Central memory CD8-positive, alpha-beta T cell (primary cell): ENCODE results near the gene PRCC.

Experiments
- ATAC-seq: fragments of 150-1000 bp; cut with Tn5 transposase; replicated peaks from 2 replicates; pipeline ENCODE4 v1.10.0; 2022; ENCODE audit warnings: mild to moderate bottlenecking, moderate FRiP score, moderate number of reproducible peaks; ENCODE audit not compliant: poor library complexity, severe bottlenecking; ENCODE audit errors: extremely low read depth
- DNase-seq, 2 donors: peaks; one replicate each; pipeline ENCODE4 v3.0.0; 2021; ENCODE audit warnings: low spot score in 2 of 2
- H3K27ac Mint-ChIP-seq: one replicate; pipeline ENCODE4 v1.8.0; 2022; ENCODE audit warnings: low read depth, mild to moderate bottlenecking, moderate library complexity, mixed read lengths
- H3K27me3 Mint-ChIP-seq: one replicate; pipeline ENCODE4 v1.8.0; 2022; ENCODE audit warnings: mixed read lengths
- H3K36me3 Mint-ChIP-seq: one replicate; pipeline ENCODE4 v1.8.0; 2022; ENCODE audit warnings: mild to moderate bottlenecking, moderate library complexity, mixed read lengths; ENCODE audit not compliant: insufficient read depth
- H3K4me1 Mint-ChIP-seq: one replicate; pipeline ENCODE4 v1.8.0; 2022; ENCODE audit warnings: mixed read lengths
- H3K4me3 Mint-ChIP-seq: one replicate; pipeline ENCODE4 v1.8.0; 2022; ENCODE audit warnings: mild to moderate bottlenecking, moderate library complexity, mixed read lengths
- H3K9me3 Mint-ChIP-seq: one replicate; pipeline ENCODE4 v1.8.0; 2022; ENCODE audit warnings: mixed read lengths

The PRCC gene

GRCh38 chr1:156747742-156748669 lies 19.3 kb upstream of the PRCC start:
- H3K4me3 Mint-ChIP-seq: peak overlapping the region; percentile 88
- H3K4me1 Mint-ChIP-seq: peaks cover 56% of the 10 kb centered on the region
- DNase-seq (no peak), ATAC-seq (no peak)
- no peaks in the 10 kb centered on the region for H3K27me3 Mint-ChIP-seq
- H3K27ac Mint-ChIP-seq: peak overlapping the region; percentile 98
- H3K9me3 Mint-ChIP-seq: no peaks in the 10 kb centered on the region
- H3K36me3 Mint-ChIP-seq: peaks cover 17% of the 10 kb centered on the region

GRCh38 chr1:156748670-156749418 lies 18.5 kb upstream of the PRCC start:
- peaks cover 22% of the 10 kb centered on the region for H3K36me3 Mint-ChIP-seq
- peak overlapping the region; percentile 88 for H3K4me3 Mint-ChIP-seq
- no peaks in the 10 kb centered on the region for H3K27me3 Mint-ChIP-seq
- peaks cover 58% of the 10 kb centered on the region for H3K4me1 Mint-ChIP-seq
- ATAC-seq (no peak), DNase-seq (no peak)
- peak overlapping the region; percentile 98 for H3K27ac Mint-ChIP-seq
- H3K9me3 Mint-ChIP-seq: no peaks in the 10 kb centered on the region

- Mint-ChIP-seq H3K4me3 (peak overlapping the region; percentile 88), H3K4me1 (peaks cover 58% of the 10 kb centered on the region), H3K36me3 (peaks cover 18% of the 10 kb centered on the region), H3K27ac (peak overlapping the region; percentile 98), H3K9me3 (no peaks in the 10 kb centered on the region), H3K27me3 (no peaks in the 10 kb centered on the region)
- no peak for ATAC-seq
- no peak for DNase-seq
Observed at GRCh38 chr1:156749419-156750118, 17.8 kb upstream of the PRCC start.

GRCh38 chr1:156750191-156750672 lies 17.1 kb upstream of the PRCC start:
- H3K27ac Mint-ChIP-seq: peak overlapping the region; percentile 98
- DNase-seq: no peak
- H3K9me3 Mint-ChIP-seq: no peaks in the 10 kb centered on the region
- ATAC-seq: no peak
- H3K4me3 Mint-ChIP-seq: peak overlapping the region; percentile 88
- peaks cover 18% of the 10 kb centered on the region for H3K36me3 Mint-ChIP-seq
- no peaks in the 10 kb centered on the region for H3K27me3 Mint-ChIP-seq
- H3K4me1 Mint-ChIP-seq: peaks cover 62% of the 10 kb centered on the region

GRCh38 chr1:156750711-156751450 lies 16.5 kb upstream of the PRCC start:
- DNase-seq (peak in 1 of 2 donors; percentile 24), ATAC-seq (peak; percentile 24)
- Mint-ChIP-seq H3K36me3 (peaks cover 17% of the 10 kb centered on the region), H3K27ac (peak overlapping the region; percentile 98), H3K9me3 (no peaks in the 10 kb centered on the region), H3K4me1 (peaks cover 60% of the 10 kb centered on the region), H3K27me3 (no peaks in the 10 kb centered on the region), H3K4me3 (peak overlapping the region; percentile 88)

- Mint-ChIP-seq H3K36me3 (peaks cover 16% of the 10 kb centered on the region), H3K9me3 (no peaks in the 10 kb centered on the region), H3K27ac (peak within 1 kb of the TSS; percentile 98), H3K4me3 (peak within 1 kb of the TSS; percentile 88), H3K4me1 (peaks cover 55% of the 10 kb centered on the region), H3K27me3 (no peaks in the 10 kb centered on the region)
- ATAC-seq: no peak
- no peak for DNase-seq
Observed at GRCh38 chr1:156751451-156751756, 15.9 kb upstream of the PRCC start, which contains the start of gene HDGF. TSS of gene HDGF (minus strand) at chr1:156751675. CDS start at chr1:156751429, 246 bp downstream.

- Mint-ChIP-seq H3K4me1 (peaks cover 50% of the 10 kb centered on the region), H3K9me3 (no peaks in the 10 kb centered on the region), H3K4me3 (peak overlapping the region; percentile 88), H3K27ac (peak overlapping the region; percentile 91), H3K36me3 (peaks cover 15% of the 10 kb centered on the region), H3K27me3 (no peaks in the 10 kb centered on the region)
- DNase-seq (peak; percentile 78 to 88), ATAC-seq (peak; percentile 86)
Observed at GRCh38 chr1:156751757-156752481, 15.4 kb upstream of the PRCC start.

- Mint-ChIP-seq H3K4me3 (peak overlapping the region; percentile 88), H3K27ac (peak overlapping the region; percentile 49), H3K27me3 (no peaks in the 10 kb centered on the region), H3K9me3 (no peaks in the 10 kb centered on the region), H3K4me1 (peaks cover 42% of the 10 kb centered on the region), H3K36me3 (peaks cover 12% of the 10 kb centered on the region)
- DNase-seq: no peak
- ATAC-seq: no peak
Observed at GRCh38 chr1:156752843-156753482, 14.4 kb upstream of the PRCC start.

GRCh38 chr1:156754219-156754618 lies 13.1 kb upstream of the PRCC start:
- H3K27me3 Mint-ChIP-seq: no peaks in the 10 kb centered on the region
- DNase-seq: no peak
- H3K27ac Mint-ChIP-seq: no peak overlapping the region
- H3K9me3 Mint-ChIP-seq: no peaks in the 10 kb centered on the region
- no peak overlapping the region for H3K4me3 Mint-ChIP-seq
- no peak for ATAC-seq
- peaks cover 30% of the 10 kb centered on the region for H3K4me1 Mint-ChIP-seq
- H3K36me3 Mint-ChIP-seq: peaks cover 12% of the 10 kb centered on the region

GRCh38 chr1:156755527-156755950 lies 11.8 kb upstream of the PRCC start:
- H3K4me3 Mint-ChIP-seq: no peak overlapping the region
- H3K9me3 Mint-ChIP-seq: no peaks in the 10 kb centered on the region
- peaks cover 9% of the 10 kb centered on the region for H3K36me3 Mint-ChIP-seq
- ATAC-seq: no peak
- DNase-seq: no peak
- H3K27ac Mint-ChIP-seq: no peak overlapping the region
- H3K4me1 Mint-ChIP-seq: peaks cover 16% of the 10 kb centered on the region
- no peaks in the 10 kb centered on the region for H3K27me3 Mint-ChIP-seq

- Mint-ChIP-seq H3K4me3 (no peak overlapping the region), H3K27me3 (no peaks in the 10 kb centered on the region), H3K4me1 (peaks cover 15% of the 10 kb centered on the region), H3K27ac (no peak overlapping the region), H3K9me3 (no peaks in the 10 kb centered on the region), H3K36me3 (peaks cover 9% of the 10 kb centered on the region)
- no peak for DNase-seq
- ATAC-seq: no peak
Observed at GRCh38 chr1:156756355-156756754, 11.0 kb upstream of the PRCC start.
